Raji (cell line): ENCODE data around the gene ACAP1.

Source experiments
- POLR2A ChIP-seq: IDR thresholded peaks from 2 replicates; pipeline ENCODE4 v1.6.1; 2011; ENCODE audit warnings: low read depth, low read length, control low read depth; ENCODE audit not compliant: insufficient read depth

Gene ACAP1

DNA sequence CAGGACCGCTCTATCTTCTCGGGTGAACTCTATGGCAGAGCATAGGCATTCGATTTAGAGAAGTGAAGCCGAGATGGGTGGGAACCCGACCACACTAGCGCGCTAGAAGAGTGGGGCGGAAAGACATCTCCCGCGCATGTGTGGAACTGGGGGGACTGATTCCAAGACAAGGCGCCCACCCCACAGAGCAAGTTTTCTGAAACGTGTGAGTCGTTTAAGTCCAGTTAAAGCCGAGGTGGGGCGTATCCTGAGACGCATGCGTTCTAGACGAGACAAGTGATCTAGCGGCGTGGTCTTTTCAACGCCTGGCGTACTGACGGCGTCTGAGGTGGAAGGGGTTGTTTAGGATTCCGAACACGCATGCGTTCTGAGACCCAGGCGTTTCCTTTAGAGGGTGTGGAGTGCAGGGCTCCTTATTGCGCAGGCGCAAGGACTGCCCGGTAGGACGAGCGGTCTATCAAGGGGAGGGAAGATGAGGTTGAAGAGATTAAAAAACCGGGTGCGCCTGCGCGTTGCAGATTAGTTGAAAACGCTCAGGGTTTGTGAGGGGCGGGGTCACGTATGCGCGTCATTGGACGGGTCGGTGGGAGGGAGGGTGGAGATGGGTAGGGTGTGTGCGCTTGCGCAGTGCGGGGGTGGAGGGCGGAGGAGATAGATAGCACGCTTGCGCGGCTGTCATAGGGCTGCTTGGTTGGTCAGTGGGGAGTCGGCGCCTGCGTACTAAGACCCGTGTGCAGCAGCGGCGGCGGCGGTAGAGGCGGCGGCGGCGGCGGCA, 29.2 kb upstream of the ACAP1 start, which contains the start of gene EIF5A:
EIF5A (plus strand) TSS at position 718 of the 775 bp plus-strand sequence. CDS start 2,008 bp downstream, outside the sequence.
- TF ChIP-seq POLR2A: peak; percentile 84

DNA sequence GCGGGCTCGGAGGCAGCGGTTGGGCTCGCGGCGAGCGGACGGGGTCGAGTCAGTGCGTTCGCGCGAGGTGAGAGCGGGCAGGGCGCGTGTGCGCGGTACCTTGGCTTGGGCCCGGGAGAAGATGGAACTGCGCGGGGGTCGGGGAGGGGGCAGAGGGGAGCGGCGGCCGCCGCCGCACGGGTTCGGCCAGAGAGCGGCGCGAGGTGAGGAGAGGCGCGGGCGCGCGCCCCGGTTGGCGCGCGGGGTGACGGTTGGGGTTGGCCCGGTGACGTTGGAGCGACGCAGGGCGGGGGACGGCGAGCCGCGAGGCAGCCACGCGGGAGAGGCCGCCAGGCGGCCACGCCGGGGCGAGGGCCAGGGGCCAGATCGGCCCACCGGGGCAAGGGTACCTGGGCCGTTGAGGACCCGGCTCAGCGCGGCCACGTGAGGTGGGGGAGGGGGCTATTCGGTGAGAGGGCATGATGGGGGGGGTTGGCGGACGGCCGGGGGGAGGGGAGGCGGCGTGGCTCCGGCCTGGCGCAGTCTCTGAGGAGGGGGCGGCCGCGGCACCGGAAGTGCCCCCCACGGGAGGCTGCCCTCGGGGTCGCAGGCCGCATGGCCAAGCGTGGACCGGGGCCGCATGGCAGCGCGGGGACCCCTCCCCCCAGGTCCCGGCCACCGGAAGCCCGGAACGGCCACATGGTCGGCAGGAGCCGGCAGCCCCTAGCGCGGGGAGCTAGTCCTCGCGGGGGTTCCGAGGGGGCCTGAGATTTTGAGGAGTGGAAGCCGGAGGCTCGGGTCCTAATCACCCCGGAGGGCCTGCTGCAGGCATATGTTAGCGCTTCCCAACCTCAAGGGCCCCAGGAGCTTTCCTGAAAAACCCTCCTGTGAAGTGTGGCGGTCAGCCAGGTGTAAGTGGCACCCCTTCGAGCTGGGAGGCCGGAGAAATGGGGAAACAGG, 28.4 kb upstream of the ACAP1 start:
- peak; percentile 13 for TF ChIP-seq POLR2A

DNA sequence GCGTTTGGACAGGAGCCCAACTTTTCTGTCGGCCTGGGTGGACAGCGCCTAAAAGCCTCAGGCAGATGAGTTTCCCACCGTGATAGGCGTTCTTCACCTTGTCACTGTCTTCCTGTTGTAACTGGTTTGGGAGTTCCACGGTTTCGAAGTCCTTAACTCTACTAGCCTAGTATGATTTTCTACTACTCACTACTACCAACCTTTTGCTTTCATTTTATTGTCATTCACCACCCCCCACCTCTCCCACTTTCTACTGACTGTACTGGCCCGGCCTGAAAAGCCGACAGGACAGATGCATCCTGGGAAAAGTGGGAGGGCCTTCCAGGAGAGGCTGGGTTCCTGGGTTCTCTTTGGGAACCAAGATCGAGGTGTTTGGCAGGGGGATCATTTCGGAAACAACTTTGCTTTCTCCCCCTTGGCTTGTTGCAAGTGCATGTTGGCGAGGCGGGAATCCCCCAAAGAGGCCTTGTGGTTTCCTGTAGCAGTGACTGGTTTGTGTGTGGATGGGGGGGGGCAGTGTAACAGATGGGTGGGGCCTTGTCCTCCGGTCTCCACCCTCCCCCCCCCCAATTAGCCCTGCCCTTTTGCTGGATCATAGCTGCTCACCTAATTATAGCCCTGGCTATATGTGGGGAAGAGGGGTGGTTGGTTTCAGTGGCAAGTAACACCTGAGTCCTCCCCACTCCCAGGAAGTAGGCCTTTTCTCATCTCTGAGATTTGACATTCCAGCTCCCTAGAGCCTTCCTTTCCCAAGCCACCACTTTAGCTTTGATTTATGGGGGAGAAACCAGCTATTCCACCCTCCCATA, 27.5 kb upstream of the ACAP1 start:
- TF ChIP-seq POLR2A: peak; percentile 58

DNA sequence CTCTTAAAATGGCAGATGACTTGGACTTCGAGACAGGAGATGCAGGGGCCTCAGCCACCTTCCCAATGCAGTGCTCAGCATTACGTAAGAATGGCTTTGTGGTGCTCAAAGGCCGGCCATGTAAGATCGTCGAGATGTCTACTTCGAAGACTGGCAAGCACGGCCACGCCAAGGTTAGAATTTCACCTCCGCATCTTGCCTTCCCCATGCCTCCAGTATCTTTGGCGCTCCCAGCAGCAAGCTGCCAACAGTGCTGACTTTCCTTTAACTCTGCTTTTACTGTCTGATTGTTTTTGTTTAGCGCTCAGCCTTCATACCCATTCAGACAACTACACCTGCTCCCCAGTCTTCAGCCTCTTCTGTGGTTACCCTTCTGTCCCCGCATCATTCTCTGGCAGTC, 26.7 kb upstream of the ACAP1 start:
- TF ChIP-seq POLR2A: no peak

DNA sequence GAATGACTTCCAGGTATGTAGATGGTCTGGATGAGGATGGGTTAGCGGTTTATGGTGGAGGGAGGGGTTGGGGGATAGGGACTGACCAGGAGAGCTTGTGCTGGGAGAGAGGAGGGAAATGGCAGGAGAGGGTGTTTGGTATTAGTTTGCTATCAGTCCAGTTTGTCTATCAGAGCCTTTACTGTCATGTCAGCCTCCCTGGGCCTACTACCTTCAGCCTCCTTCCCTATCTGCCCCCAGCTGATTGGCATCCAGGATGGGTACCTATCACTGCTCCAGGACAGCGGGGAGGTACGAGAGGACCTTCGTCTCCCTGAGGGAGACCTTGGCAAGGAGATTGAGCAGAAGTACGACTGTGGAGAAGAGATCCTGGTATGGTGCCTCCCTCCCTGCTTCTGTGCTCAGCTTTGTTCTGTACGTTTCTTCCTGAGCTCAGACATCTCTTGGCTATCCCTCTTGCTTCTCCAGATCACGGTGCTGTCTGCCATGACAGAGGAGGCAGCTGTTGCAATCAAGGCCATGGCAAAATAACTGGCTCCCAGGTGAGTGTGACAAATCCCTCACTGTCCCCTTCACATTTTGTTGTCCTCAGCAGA, 25.1 kb upstream of the ACAP1 start:
- no peak for TF ChIP-seq POLR2A

DNA sequence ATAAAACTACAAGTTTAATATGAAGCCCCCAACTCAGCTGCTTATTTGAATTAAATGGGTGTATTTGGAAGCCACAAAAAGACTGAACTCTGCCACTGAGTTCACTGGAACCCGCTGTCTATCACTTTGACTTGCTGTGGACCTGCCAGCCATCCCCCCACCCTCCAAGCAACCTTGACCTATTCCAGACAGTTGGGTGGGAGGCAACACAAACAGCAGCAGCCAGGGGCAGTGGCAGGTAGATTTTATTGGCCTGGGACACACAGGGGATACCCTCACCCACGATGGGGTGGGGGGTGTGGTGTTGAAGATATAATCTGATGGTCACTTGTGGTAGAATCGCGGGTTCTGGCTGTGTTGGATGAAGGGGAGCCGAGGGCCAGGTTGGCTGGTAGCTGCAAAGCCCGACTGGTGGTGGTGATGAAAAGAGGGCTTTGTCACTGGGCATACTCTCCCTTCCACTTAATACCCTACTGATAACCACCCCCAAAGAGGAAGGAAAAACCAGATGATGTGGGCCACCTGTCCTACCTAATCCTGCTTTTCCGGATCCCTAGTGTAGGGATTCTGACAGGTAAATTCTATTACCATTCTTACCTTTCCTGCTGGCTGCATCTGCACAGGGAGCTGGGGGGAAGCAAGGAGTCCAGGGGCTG, 23.8 kb upstream of the ACAP1 start:
- no peak for TF ChIP-seq POLR2A

DNA sequence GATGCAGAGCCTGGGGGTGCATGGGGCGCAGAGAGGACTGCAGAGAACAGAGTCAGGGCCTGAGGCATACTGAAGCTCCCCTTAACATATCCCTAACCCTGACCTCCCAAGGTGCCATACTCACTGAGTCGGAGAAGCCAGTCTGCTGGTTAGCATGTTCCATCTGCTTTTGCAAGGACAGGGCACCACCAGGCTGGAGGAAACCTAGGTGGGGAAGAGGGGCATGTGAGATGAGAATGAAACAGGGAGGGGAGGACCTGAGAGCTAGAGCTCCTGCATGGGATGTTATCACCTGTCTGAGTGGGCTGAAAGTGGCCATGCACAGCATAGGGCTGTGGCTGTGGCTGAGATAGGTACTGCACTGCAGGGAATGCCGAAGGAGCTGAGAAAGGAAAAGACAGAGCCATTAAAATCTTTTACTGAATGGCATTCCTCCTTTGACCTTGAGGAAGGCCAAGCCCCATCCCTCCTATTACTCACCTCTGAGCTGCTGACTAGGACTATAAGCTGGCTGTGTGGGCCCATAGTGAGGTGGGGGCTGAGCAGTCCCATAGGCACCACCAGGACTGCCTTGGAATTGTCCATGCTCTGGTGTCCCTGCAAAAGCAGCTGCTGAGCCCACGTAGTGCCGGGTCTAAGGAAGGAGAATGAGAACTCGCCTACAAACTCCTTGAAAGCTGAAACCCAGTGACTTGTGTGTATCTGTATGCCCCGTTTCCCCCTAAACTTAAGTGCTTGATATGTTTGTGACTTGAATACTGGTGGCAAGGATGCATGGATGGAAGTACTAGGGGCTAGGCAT, 23.0 kb upstream of the ACAP1 start:
- TF ChIP-seq POLR2A: 0 out of 2 replicates have a peak, but pooled peaks have one; percentile 13

DNA sequence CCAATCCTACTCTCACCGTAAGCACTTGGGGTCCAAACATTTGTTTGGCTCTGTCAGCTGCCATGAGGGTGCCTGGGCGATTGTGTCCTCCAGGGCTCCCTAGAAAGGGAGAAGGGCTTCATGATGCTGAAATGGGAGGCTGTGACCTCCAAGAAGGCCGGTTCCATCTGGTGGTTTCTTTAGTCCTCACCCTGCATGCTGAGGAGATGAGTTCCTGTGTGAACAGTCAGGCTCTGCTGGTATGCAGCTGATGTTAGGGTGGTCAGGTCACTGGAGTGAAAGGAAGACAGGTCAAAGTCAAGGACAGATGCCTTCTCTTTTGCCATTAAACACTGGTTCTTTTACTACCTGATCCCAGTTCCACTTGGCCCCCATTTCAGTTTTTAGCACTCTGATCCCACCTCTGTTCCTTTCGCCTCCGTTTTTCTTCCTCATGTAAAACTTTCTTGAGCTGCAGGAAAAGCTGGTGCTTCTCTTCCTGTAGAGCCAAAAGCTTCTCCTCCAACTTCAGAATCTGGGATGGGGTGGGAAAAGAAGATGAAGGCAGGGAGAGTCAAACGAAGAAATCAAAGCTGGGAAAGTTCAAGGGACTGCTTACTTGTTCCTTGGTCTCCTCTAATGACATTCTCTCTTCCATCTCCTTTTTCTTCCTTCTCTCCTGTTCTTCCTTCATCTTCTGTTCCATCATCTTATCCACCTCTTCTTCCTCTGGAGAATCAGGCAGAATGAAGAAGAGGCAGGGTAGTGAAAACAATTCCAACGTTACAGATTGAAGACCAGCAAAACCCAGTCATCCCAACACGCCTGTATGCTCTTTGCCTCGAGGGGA, 22.2 kb upstream of the ACAP1 start:
- no peak; the same call in 1 of the 2 replicates for TF ChIP-seq POLR2A

DNA sequence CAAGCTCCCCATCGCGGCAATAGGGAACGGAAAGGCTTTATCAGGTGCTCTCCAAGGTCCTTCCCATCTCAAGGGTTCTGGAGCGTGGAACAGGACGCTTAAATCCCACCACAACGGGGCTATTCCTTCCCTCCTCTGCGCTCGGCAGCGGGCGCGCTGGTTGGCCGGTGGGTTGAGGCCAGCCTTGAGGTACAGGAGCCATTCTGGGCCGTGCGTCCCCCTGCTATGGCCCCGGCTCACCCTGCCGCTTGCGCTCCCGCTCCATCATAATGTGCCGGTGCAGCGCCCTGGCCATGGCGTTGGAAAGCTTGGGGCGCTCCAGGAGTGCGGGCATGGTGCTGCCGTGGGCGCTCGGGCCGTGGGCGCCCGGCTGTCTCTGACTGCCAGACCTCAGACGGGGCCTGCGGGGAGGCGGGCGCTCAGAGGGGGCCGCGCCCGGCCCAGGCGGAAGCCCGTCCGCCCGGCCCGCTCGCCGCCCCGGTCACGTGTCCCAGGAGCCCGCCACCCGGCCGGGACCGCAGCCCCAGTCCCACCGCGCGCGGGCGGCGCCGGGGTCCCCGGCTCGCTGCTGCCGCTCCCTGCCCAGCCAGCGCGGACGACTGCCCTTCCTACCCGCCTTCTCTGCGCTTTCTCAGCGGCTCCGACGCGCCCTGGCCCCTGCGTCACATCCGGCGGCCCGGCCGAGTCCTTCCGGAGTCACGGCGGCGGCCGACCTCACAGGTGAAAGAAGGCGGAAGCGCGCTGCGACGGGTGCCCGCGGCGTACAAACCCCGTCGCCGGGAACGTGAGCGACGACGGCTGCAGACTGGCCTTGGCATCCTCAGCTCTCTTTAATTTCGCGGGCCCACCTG, 21.4 kb upstream of the ACAP1 start, which contains the start of gene GPS2:
GPS2 (minus strand) TSS at position 642 of the 851 bp plus-strand sequence; CDS start at position 334, 308 bp downstream.
- TF ChIP-seq POLR2A: peak; percentile 89

DNA sequence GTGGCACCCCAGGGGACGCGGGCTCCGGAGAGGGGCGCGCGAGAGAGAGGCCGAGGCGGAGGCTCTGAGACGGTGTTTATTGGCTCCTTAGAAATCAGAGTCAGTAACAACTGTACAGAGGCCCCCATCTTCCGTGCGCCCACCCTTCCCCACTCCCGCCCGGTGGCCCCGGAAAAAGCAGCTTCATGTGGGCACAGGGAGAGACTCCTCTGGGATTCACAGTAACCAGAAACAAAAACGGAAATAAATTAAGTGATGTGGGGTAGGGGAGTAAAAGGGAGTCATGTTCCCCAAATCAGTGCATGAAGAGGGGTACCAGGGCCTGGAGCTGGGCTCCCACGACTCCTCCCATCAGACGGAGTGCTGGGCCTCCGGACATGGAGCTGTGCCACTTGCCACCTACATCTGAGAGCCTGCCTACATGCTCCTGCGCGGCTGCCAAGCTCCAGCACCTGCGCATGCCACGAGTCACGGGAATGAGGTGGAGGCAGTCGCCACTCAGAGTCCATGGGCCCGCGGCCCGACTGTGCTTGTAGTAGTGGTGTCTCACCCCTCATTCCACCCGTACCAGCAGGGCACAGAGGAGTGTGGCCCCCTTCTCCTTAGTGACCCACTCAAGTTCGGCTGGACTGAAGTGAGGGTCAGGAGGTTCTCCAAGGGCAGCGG, 20.6 kb upstream of the ACAP1 start:
- no peak for TF ChIP-seq POLR2A
